ENCODE data around the gene C1orf105. TPM values are rescaled to one million over a fixed set of nuclear protein-coding genes. Genes with fewer than 3 reads are reported as not detected.

The C1orf105 gene
- total and polyA plus RNA-seq, 2 donors = 2.9 TPM; not detected in 1

- peak overlapping the region; percentile 45 for H3K27ac ChIP-seq (ENCODE audit: low read depth)
- WGBS = 43% methylated on average over 1 of the region's 1 CpG
Measured at GRCh38 chr1:172400722-172401105, 19.8 kb upstream of the C1orf105 start.

DNA sequence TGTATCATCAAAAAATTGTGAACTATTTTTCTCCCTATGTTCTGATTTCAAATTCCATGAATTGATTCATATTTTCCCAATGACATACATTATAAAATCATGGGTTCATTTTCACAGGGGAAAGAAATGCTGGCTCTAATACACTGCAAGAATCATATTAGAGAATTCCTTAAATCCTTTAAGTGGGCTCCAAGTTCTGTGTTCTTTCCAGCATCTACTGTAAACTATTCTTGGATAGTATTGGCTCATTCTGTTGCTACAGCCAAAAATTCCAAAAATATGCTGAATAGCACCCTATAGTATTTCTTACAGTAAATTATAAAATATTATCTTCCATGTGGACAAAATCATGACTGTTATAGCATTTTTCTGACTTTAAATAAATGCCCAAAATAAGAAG is 19.0 kb upstream of the C1orf105 start:
- no peak overlapping the region for H3K27ac ChIP-seq (ENCODE audit: low read depth)
- H3K36me3 ChIP-seq (ENCODE audit: insufficient read depth) = no peaks in the 10 kb centered on the region
- DNase-seq (ENCODE audit: extremely low spot score) = no peak
- no peak overlapping the region for H3K4me3 ChIP-seq (ENCODE audit: low read depth, low read length)
- H3K4me1 ChIP-seq (ENCODE audit: insufficient read depth) = no peaks in the 10 kb centered on the region

More at GRCh38 chr1:172400722-172401105, 19.8 kb upstream of the C1orf105 start:
- Histone ChIP-seq H3K4me3 (ENCODE audit: low read depth, low read length) (no peak overlapping the region), H3K36me3 (ENCODE audit: insufficient read depth) (no peaks in the 10 kb centered on the region), H3K4me1 (ENCODE audit: insufficient read depth) (no peaks in the 10 kb centered on the region)
- DNase-seq (ENCODE audit: extremely low spot score) = no peak

- WGBS = 76% methylated on average over 5 of the region's 5 CpGs
- Histone ChIP-seq H3K27ac (ENCODE audit: low read depth) (no peak overlapping the region), H3K4me3 (ENCODE audit: low read depth, low read length) (no peak overlapping the region), H3K36me3 (ENCODE audit: insufficient read depth) (no peaks in the 10 kb centered on the region), H3K4me1 (ENCODE audit: insufficient read depth) (no peaks in the 10 kb centered on the region)
- no peak for DNase-seq (ENCODE audit: extremely low spot score)
Measured at GRCh38 chr1:172401892-172402291, 18.6 kb upstream of the C1orf105 start.

DNA sequence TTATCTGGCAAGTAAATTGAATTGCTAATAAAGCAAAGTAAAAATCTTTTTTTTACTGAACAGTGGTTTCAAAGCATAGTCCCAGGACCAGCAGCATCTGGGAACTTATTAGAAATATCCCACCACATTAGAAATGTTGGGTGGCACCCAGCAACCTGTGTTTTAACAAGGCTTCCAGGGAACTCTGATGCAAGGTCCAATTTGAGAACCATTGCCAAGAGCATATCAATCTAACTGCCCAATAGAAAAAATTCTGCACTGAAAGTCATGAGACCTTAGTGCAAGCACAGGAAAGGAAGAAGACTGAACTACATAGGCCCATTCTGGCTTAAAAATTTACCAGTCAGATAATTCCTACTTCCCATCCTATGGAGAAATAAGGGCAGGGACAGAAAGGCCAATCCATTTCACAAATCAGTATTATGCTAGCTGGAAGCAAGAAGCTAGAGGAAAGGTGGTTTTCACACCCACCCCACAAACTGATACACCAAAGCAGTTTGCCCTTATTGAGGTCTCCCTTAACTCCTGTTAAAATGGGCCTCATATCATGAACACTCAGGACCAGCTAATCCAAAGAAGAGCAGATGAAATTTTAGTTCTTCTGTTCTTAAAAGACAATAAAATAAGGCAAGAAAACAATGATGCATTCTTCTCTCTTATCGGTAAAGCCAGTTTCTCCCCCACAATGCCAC is 17.5 kb upstream of the C1orf105 start:
- DNase-seq (ENCODE audit: extremely low spot score) = no peak
- Histone ChIP-seq H3K4me3 (ENCODE audit: low read depth, low read length) (no peak overlapping the region), H3K36me3 (ENCODE audit: insufficient read depth) (no peaks in the 10 kb centered on the region), H3K27ac (ENCODE audit: low read depth) (no peak overlapping the region), H3K4me1 (ENCODE audit: insufficient read depth) (no peaks in the 10 kb centered on the region)
- WGBS = 90% methylated on average over 1 of the region's 1 CpG

GRCh38 chr1:172404121-172404520 is 16.4 kb upstream of the C1orf105 start:
- H3K4me1 ChIP-seq (ENCODE audit: insufficient read depth) = no peaks in the 10 kb centered on the region
- no peak overlapping the region for H3K27ac ChIP-seq (ENCODE audit: low read depth)
- H3K36me3 ChIP-seq (ENCODE audit: insufficient read depth) = no peaks in the 10 kb centered on the region
- DNase-seq (ENCODE audit: extremely low spot score) = no peak
- H3K4me3 ChIP-seq (ENCODE audit: low read depth, low read length) = no peak overlapping the region

DNA sequence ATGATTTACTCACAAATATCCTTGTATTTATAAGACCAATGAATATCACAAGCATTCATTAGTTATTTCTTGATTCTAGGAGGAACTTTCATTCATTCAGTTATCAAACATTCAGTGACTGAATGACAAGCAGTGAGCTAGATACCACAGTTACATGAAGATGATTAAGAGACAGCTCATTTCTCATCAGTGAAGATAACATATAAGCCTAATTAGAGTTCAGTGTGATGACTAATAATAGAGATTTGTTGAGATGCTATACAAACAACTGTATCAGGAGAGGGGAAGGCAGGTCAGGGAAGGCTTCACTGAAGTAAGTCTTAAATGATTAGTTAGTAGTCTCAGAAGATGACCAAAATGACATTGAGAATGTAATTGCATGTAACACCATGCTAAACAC is 14.6 kb upstream of the C1orf105 start:
- no peak overlapping the region for H3K4me3 ChIP-seq (ENCODE audit: low read depth, low read length)
- no peak overlapping the region for H3K27ac ChIP-seq (ENCODE audit: low read depth)
- H3K36me3 ChIP-seq (ENCODE audit: insufficient read depth) = no peaks in the 10 kb centered on the region

DNA sequence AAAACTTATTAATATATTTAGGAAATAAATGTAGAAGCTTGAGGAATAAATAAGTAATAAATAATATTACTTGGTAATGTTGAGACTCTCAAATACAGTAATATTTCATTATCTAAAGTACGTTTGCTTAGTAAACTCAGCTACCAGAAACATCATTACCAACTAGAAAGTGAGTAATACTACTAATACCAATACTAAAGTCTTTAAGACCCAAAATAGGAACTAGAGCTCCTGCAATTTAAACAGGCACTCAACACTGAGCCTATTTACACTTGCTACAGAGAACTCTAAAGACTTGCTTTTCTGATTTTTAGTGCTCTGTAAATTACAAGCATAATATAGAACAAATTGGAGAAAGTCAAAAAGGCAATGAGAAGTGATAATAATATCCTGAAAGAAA is 13.5 kb upstream of the C1orf105 start:
- 58% methylated on average over 1 of the region's 1 CpG for WGBS
- H3K36me3 ChIP-seq (ENCODE audit: insufficient read depth) = no peaks in the 10 kb centered on the region
- DNase-seq (ENCODE audit: extremely low spot score) = no peak

More for the DNA sequence above, 14.6 kb upstream of the C1orf105 start:
- no peak for DNase-seq (ENCODE audit: extremely low spot score)
- no peaks in the 10 kb centered on the region for H3K4me1 ChIP-seq (ENCODE audit: insufficient read depth)

GRCh38 chr1:172408958-172409357 is 11.5 kb upstream of the C1orf105 start:
- 90% methylated on average over 1 of the region's 1 CpG for WGBS
- H3K36me3 ChIP-seq (ENCODE audit: insufficient read depth) = no peaks in the 10 kb centered on the region
- no peak for DNase-seq (ENCODE audit: extremely low spot score)
- no peak overlapping the region for H3K4me3 ChIP-seq (ENCODE audit: low read depth, low read length)
- no peak overlapping the region for H3K27ac ChIP-seq (ENCODE audit: low read depth)
- H3K4me1 ChIP-seq (ENCODE audit: insufficient read depth) = no peaks in the 10 kb centered on the region

More for the DNA sequence above, 13.5 kb upstream of the C1orf105 start:
- Histone ChIP-seq H3K27ac (ENCODE audit: low read depth) (no peak overlapping the region), H3K4me3 (ENCODE audit: low read depth, low read length) (no peak overlapping the region), H3K4me1 (ENCODE audit: insufficient read depth) (no peaks in the 10 kb centered on the region)

DNA sequence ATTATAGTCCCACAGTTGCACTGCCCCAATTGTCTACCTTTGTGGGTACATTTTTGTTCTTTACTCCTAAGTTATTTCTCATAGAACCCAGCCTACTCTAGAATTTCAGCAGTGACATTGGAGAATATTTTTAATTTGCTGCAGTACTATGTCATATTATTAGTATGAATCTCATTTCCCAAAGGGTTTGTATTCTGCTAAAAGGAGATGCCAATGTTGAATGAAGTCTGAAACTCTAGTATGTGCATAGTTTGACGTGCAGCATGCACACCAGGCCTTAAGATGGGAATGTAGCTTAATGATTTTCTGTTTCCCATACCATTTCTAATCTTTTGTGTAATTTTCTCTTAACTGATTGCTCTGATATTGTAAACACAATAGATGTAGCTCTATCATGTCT is 10.5 kb upstream of the C1orf105 start:
- WGBS = 89% methylated on average over 1 of the region's 1 CpG
- no peak overlapping the region for H3K27ac ChIP-seq (ENCODE audit: low read depth)
- H3K36me3 ChIP-seq (ENCODE audit: insufficient read depth) = no peaks in the 10 kb centered on the region
- H3K4me1 ChIP-seq (ENCODE audit: insufficient read depth) = no peaks in the 10 kb centered on the region
- H3K4me3 ChIP-seq (ENCODE audit: low read depth, low read length) = no peak overlapping the region
- DNase-seq (ENCODE audit: extremely low spot score) = no peak

DNA sequence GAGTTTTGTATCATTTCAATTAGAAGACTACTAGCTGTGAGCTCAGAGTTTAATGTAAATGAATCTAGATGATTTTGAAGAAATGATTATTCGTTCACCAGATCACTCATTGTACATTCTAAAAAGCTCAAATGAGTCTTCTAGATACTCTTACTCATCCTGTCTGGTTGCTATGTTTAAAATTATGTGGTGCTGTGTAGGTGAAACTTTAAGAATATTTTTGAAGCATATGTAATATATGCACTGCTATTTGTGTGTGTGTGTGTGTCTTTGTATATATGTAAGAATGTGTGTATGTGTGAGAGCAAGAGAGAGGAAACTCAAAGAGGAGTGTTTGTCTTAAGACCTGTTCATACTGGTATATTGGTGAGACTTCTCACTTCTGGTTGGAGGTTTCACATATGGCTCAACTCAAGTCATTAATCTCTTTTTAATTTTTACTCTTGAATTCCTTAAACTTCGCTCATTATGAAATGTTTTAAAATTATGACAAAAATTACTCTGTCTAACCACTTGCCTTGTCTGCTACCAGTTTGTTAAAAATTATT is 8.6 kb upstream of the C1orf105 start:
- DNase-seq (ENCODE audit: extremely low spot score) = no peak
- Histone ChIP-seq H3K4me3 (ENCODE audit: low read depth, low read length) (no peak overlapping the region), H3K27ac (ENCODE audit: low read depth) (no peak overlapping the region), H3K36me3 (ENCODE audit: insufficient read depth) (no peaks in the 10 kb centered on the region), H3K4me1 (ENCODE audit: insufficient read depth) (no peaks in the 10 kb centered on the region)
- WGBS = 96% methylated on average over 2 of the region's 2 CpGs

DNA sequence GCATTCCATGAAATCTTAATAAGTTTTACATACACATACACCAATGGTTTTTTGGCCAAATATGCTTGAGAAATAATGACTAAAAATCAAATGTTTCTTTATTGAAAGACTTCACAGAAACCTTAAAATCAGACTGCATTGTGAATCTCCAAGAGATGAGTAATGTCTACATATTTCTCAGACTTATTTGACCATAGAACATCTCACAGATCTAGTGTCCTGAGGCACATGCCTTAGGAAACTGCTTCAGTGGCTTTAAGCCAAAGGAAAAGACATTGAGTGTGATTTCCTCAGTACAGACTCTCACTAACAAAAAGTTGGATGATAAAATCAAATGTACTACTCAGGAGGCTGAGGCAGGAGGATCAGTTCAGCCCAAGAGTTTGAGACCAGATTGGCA is 6.2 kb upstream of the C1orf105 start:
- no peaks in the 10 kb centered on the region for H3K4me1 ChIP-seq (ENCODE audit: insufficient read depth)
- no peak for DNase-seq (ENCODE audit: extremely low spot score)
- H3K4me3 ChIP-seq (ENCODE audit: low read depth, low read length) = no peak overlapping the region
- no peak overlapping the region for H3K27ac ChIP-seq (ENCODE audit: low read depth)
- peaks cover 2% of the 10 kb centered on the region for H3K36me3 ChIP-seq (ENCODE audit: insufficient read depth)

DNA sequence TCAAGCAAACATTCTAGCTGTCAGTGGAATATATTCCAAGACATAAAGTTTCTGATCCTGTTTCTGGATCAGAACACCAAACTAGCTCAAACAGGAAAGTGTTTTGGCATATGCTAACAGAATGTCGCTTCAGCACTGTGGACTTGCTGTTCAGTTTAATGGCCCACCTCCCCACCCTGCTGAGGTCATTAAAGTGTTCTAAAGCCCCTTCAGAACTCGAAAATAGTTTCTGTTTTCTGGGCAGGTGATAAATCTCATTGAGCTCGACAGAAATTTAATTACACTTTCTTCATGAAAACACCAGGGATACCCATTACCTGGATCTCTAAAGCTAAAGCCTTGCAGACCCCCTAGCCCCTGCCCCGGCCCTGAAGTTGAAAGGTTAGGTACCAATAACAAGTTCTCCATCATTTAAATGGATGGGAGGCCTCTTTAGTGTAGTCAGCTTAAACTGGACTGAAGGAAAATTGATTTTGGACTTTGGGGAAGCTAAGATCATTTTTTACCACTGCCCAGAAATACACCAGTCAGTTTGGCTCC is 3.9 kb upstream of the C1orf105 start:
- H3K27ac ChIP-seq (ENCODE audit: low read depth) = no peak overlapping the region
- DNase-seq (ENCODE audit: extremely low spot score) = no peak
- WGBS = 52% methylated on average over 4 of the region's 4 CpGs
- no peaks in the 10 kb centered on the region for H3K4me1 ChIP-seq (ENCODE audit: insufficient read depth)
- H3K4me3 ChIP-seq (ENCODE audit: low read depth, low read length) = no peak overlapping the region
- peaks cover 2% of the 10 kb centered on the region for H3K36me3 ChIP-seq (ENCODE audit: insufficient read depth)

DNA sequence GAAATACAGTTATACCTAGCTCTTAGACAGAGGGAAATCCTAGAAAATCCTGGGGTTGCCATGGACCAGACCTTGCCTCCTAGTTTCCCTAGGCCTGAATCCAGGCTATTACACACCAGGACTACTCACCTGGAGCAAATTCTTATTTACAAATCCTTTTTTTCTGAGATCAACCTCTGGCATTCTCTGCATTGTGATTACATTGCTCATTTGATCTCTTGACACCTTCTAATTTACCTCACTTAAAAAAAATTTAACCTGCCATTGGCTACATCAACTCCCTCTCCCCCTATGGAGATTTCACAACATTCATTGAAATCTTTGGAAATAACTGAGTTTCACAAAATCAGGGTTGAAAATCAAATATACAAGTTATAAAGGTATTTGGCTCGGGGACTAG is 2.9 kb upstream of the C1orf105 start:
- Histone ChIP-seq H3K4me3 (ENCODE audit: low read depth, low read length) (no peak overlapping the region), H3K27ac (ENCODE audit: low read depth) (no peak overlapping the region), H3K4me1 (ENCODE audit: insufficient read depth) (no peaks in the 10 kb centered on the region), H3K36me3 (ENCODE audit: insufficient read depth) (peaks cover 2% of the 10 kb centered on the region)
- 94% methylated on average over 1 of the region's 1 CpG for WGBS
- no peak for DNase-seq (ENCODE audit: extremely low spot score)

DNA sequence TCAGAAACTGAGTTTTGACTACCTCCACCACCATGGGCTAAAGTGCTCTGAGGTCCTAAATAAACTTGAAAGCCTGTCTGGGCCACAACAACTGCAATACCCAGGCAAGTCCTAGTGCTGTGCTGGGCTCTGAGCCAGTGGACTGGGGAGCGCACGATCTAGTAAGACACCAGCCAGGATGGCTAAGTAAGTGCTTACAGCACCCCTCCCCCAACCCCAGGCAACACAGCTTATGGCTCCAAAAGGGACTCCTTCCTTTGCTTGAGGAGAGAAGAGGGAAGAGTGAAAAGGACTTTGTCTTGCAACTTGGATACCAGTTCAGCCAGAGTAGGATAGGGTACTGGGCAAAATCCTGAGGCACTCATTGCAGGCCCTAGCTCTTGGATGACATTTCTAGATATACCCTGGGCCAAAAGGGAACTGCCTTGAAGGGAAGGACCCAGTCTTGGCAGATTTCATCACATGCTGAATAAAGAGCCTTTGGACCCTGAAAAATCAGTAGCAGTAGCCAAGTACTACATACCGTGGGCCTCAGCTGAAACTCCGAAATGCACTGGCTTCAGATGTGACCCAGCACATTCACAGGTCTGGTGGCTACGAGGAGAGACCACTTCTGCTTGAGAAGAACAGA is 1.6 kb downstream of the C1orf105 start:
- Histone ChIP-seq H3K36me3 (ENCODE audit: insufficient read depth) (peaks cover 1% of the 10 kb centered on the region), H3K4me3 (ENCODE audit: low read depth, low read length) (no peak overlapping the region), H3K27ac (ENCODE audit: low read depth) (no peak overlapping the region), H3K4me1 (ENCODE audit: insufficient read depth) (no peaks in the 10 kb centered on the region)
- WGBS = 74% methylated on average over 5 of the region's 5 CpGs
- no peak for DNase-seq (ENCODE audit: extremely low spot score)
